Raji (cell line): ENCODE results near the gene PLAC8L1.

Experiments used
- POLR2A ChIP-seq: IDR thresholded peaks from 2 replicates; pipeline ENCODE4 v1.6.1; 2011; ENCODE audit warnings: low read depth, low read length, control low read depth; ENCODE audit not compliant: insufficient read depth

Gene PLAC8L1

GRCh38 chr5:146105477-146105876 lies at the start of gene PLAC8L1:
TSS of gene PLAC8L1 (minus strand) at chr5:146105577. CDS start at chr5:146104311, 1,266 bp downstream.
- TF ChIP-seq POLR2A, result no peak

- TF ChIP-seq POLR2A, result no peak
Measured at GRCh38 chr5:146151970-146152369, 46.6 kb upstream of the PLAC8L1 start.

GRCh38 chr5:146137967-146138403 lies 32.6 kb upstream of the PLAC8L1 start:
- TF ChIP-seq POLR2A, result no peak

- no peak for TF ChIP-seq POLR2A
Measured at GRCh38 chr5:146130440-146131045, 25.2 kb upstream of the PLAC8L1 start.

- no peak for TF ChIP-seq POLR2A
Measured at GRCh38 chr5:146126068-146126467, 20.7 kb upstream of the PLAC8L1 start.

- TF ChIP-seq POLR2A, result no peak
Measured at GRCh38 chr5:146124580-146124979, 19.2 kb upstream of the PLAC8L1 start.

GRCh38 chr5:146118322-146118721 lies 12.9 kb upstream of the PLAC8L1 start:
- TF ChIP-seq POLR2A, result no peak

- no peak for TF ChIP-seq POLR2A
Measured at GRCh38 chr5:146116361-146116760, 11.0 kb upstream of the PLAC8L1 start.

- no peak for TF ChIP-seq POLR2A
Measured at GRCh38 chr5:146112476-146112875, 7.1 kb upstream of the PLAC8L1 start.

- TF ChIP-seq POLR2A, result no peak
Measured at GRCh38 chr5:146111409-146111808, 6.0 kb upstream of the PLAC8L1 start.

GRCh38 chr5:146109379-146109778 lies 4.0 kb upstream of the PLAC8L1 start:
- TF ChIP-seq POLR2A, result no peak

GRCh38 chr5:146107901-146108300 lies 2.5 kb upstream of the PLAC8L1 start:
- no peak for TF ChIP-seq POLR2A

GRCh38 chr5:146103594-146103993 lies 1.8 kb downstream of the PLAC8L1 start:
- no peak for TF ChIP-seq POLR2A

- no peak for TF ChIP-seq POLR2A
Measured at GRCh38 chr5:146101646-146102045, 3.7 kb downstream of the PLAC8L1 start.

- TF ChIP-seq POLR2A, result no peak
Measured at GRCh38 chr5:146098047-146098446, 7.3 kb downstream of the PLAC8L1 start.

GRCh38 chr5:146091881-146092280 lies 13.5 kb downstream of the PLAC8L1 start:
- no peak for TF ChIP-seq POLR2A

GRCh38 chr5:146089287-146089686 lies 16.1 kb downstream of the PLAC8L1 start:
- TF ChIP-seq POLR2A, result no peak

- TF ChIP-seq POLR2A, result no peak
Measured at GRCh38 chr5:146088098-146088497, 17.3 kb downstream of the PLAC8L1 start.

GRCh38 chr5:146084376-146084775 lies 21.0 kb downstream of the PLAC8L1 start:
- no peak for TF ChIP-seq POLR2A
